Pancreas (tissue), 10 donors: ENCODE measurements around the gene XCR1. TPM values are rescaled to one million over a fixed set of nuclear protein-coding genes. Genes with fewer than 3 reads are reported as not detected.
A peak's percentile ranks its signal among the peaks of the same experiment; 100 is the strongest.

Source experiments
- ATAC-seq, 4 donors: fragments of 200-7000 bp; cut with Tn5 transposase; one replicate each; pipeline versions ENCODE4 v1.8.0 to v1.9.1; 2020; ENCODE audit warnings: mild to moderate bottlenecking in 4 of 4, moderate library complexity in 4 of 4
- DNase-seq, 6 donors: peaks; one replicate each; pipeline ENCODE4 v3.0.0-alpha.2; 2020
- FAIRE-seq: peaks from 2 replicates; lab custom pipeline; 2012; peaks lifted over from hg19 to GRCh38; lab: Jason Lieb, UNC
- H3K27ac ChIP-seq, 4 donors: fragments of 200-600 bp; sonication (generic); 1 replicate in 3 of 4; 2 replicates in 1 of 4; pipeline versions ENCODE4 v1.5.0 to v1.8.0; 2020
- H3K27me3 ChIP-seq, 4 donors: fragments of 200-600 bp; one replicate each; pipeline ENCODE4 v1.8.0; 2021
- H3K36me3 ChIP-seq, 3 donors: fragments of 200-600 bp; sonication (generic) in 1 of 3; one replicate each; pipeline versions ENCODE4 v1.5.0 to v1.8.0; 2020 to 2021
- H3K4me1 ChIP-seq, 3 donors: fragments of 200-600 bp; one replicate each; pipeline ENCODE4 v1.8.0; 2021
- H3K4me3 ChIP-seq, 4 donors: fragments of 200-600 bp; sonication (generic) in 2 of 4; one replicate each; pipeline versions ENCODE4 v1.5.0 to v1.8.0; 2020 to 2021
- H3K9me3 ChIP-seq, 4 donors: fragments of 200-600 bp; one replicate each; pipeline ENCODE4 v1.8.0; 2021
- CTCF ChIP-seq, 4 donors: fragments of 200-600 bp; sonication (generic) in 3 of 4; IDR thresholded peaks; one replicate each; pipeline versions ENCODE4 v1.5.0 to v1.8.0; 2021; ENCODE audit warnings: antibody characterized with exemption in 4 of 4
- WGBS, 2 donors: extraction: QIAGEN DNeasy Blood & Tissue Kit; methylation state at CpG; one replicate each; pipeline ENCODE4 v1.1.7; 2013; 5-methylcytosine and 5-hydroxymethylcytosine counted together
- intact Hi-C, 3 donors: fragments of 100-400 bp; cut with DNase I; formaldehyde crosslinking; loops; one replicate each; pipeline versions ENCODE4 v1.11.1 to v1.14.2; 2022
- polyA plus RNA-seq, 2 donors: library from polyadenylated mRNA; stranded (reverse); fragments of 200-250 nt; gene quantifications; one replicate each; pipeline ENCODE4 v1.2.3, GENCODE V29; 2013
- total RNA-seq, 6 donors: library from RNA; stranded (reverse); fragmentation: NEBNext Ultra II Directional in 4 of 6; extraction: Animal tissue kit (Norgen Biotek cat#: 25700) in 4 of 6; gene quantifications; one replicate each; pipeline versions ENCODE4 v1.2.1 to v1.2.4, GENCODE V29; 2021 to 2023
- donor health status: healthy with polysubstance abuse.
- donor health status: DM: no; HTN: no; CAD: no; lungs with moderate emphysema.
- donor health status: DM: no; HTN: no; CAD: no.
- donor health status: control.
- donor health status: control.
- donor health status: Bipolar disorder and iron deficiency.
- donor health status: DM: yes; HTN: yes; CAD: no.
- donor health status: DM: no; HTN: no; CAD: no.
- donor health status: DM: no; HTN: no; CAD: no.
- donor health status: DM: yes; HTN: yes; CAD: no.

The XCR1 gene
- total and polyA plus RNA-seq, 8 donors = 0.04 to 0.31 (median 0.20) TPM; not detected in 4

- intact Hi-C loops = no loop called here
- no peaks in the 10 kb centered on the region for H3K9me3 ChIP-seq
- no peak overlapping the region for H3K27ac ChIP-seq
- H3K36me3 ChIP-seq = peaks cover 0 to 56% (median 5%) of the 10 kb centered on the region in 3 donors
- no peaks in the 10 kb centered on the region for H3K27me3 ChIP-seq
- H3K4me3 ChIP-seq = no peak overlapping the region
- peaks cover 0 to 6% (median 0%) of the 10 kb centered on the region in 3 donors for H3K4me1 ChIP-seq
- FAIRE-seq (no peak), DNase-seq (no peak), ATAC-seq (no peak)
- no peak for TF ChIP-seq CTCF (IDR thresholded peaks at IDR 0.05)
- WGBS, 2 donors = 84 to 85% methylated on average over 6 of the region's 6 CpGs
These were observed 50.8 kb downstream of the XCR1 start for GRCh38 chr3:45976191-45977091.

- Histone ChIP-seq H3K4me1 (peaks cover 0 to 6% (median 0%) of the 10 kb centered on the region in 3 donors), H3K9me3 (no peaks in the 10 kb centered on the region), H3K27ac (no peak overlapping the region), H3K27me3 (no peaks in the 10 kb centered on the region), H3K4me3 (no peak overlapping the region), H3K36me3 (peaks cover 0 to 52% (median 5%) of the 10 kb centered on the region in 3 donors)
- ATAC-seq (no peak), FAIRE-seq (no peak), DNase-seq (no peak)
- WGBS, 2 donors = 78 to 79% methylated on average over 5 of the region's 5 CpGs
- intact Hi-C loops = no loop called here
- TF ChIP-seq CTCF (IDR thresholded peaks at IDR 0.05) = no peak
These were observed 51.6 kb downstream of the XCR1 start for GRCh38 chr3:45975686-45976085.

GRCh38 chr3:45974686-45975085 lies 52.6 kb downstream of the XCR1 start:
- H3K27me3 ChIP-seq = no peaks in the 10 kb centered on the region
- no peak overlapping the region for H3K27ac ChIP-seq
- H3K4me3 ChIP-seq = no peak overlapping the region
- ATAC-seq = no peak
- FAIRE-seq = no peak
- H3K36me3 ChIP-seq = peaks cover 0 to 44% (median 5%) of the 10 kb centered on the region in 3 donors
- no peak for DNase-seq
- peaks cover 0 to 6% (median 0%) of the 10 kb centered on the region in 3 donors for H3K4me1 ChIP-seq
- 62 to 78% methylated on average over 4 of the region's 4 CpGs for WGBS, 2 donors
- H3K9me3 ChIP-seq = no peaks in the 10 kb centered on the region
- intact Hi-C loops = no loop called here
- no peak for TF ChIP-seq CTCF (IDR thresholded peaks at IDR 0.05)

GRCh38 chr3:45972534-45973402 lies 54.5 kb downstream of the XCR1 start:
- no peak for TF ChIP-seq CTCF (IDR thresholded peaks at IDR 0.05)
- H3K27me3 ChIP-seq = no peaks in the 10 kb centered on the region
- H3K4me1 ChIP-seq = no peaks in the 10 kb centered on the region
- no peak for FAIRE-seq
- DNase-seq = no peak
- no peaks in the 10 kb centered on the region for H3K9me3 ChIP-seq
- peaks cover 2 to 51% (median 16%) of the 10 kb centered on the region in 3 donors for H3K36me3 ChIP-seq
- peak in 2 of 4 donors; percentile 66 for ATAC-seq
- intact Hi-C loops = no loop called here
- no peak overlapping the region for H3K4me3 ChIP-seq
- 86 to 89% methylated on average over 6 of the region's 6 CpGs for WGBS, 2 donors
- no peak overlapping the region for H3K27ac ChIP-seq
